ENCODE results near the gene SLC35D1. TPM values are rescaled to one million over a fixed set of nuclear protein-coding genes. Genes with fewer than 3 reads are reported as not detected.

Gene SLC35D1
- total and polyA plus RNA-seq, 2 of the 8 experiments (the other 6 are each of a cell fraction or from before 2014, with no cell fraction given) = 1.2 to 2.7 TPM

- no peak overlapping the region for H2BK12ac ChIP-seq (ENCODE audit: low read depth, low read length)
- no peak overlapping the region for H3K4me2 ChIP-seq (ENCODE audit: insufficient read depth in 1 of 2, low read depth in 2 of 2, low read length in 2 of 2)
- no peak overlapping the region for H2BK120ac ChIP-seq (replicated peaks; ENCODE audit: low read depth, low read length)
- no peak overlapping the region for H2AK5ac ChIP-seq (ENCODE audit: low read depth, low read length)
- no peaks in the 10 kb centered on the region for H3K79me1 ChIP-seq (ENCODE audit: low read depth, low read length)
- no peak overlapping the region for H3K14ac ChIP-seq (ENCODE audit: insufficient read length)
- no peak overlapping the region for H4K5ac ChIP-seq (ENCODE audit: insufficient read length, low read depth, low read length)
- H3K27me3 ChIP-seq (replicated peaks in 1 of 4; ENCODE audit: control insufficient read depth in 3 of 4, extremely low read depth in 1 of 4, insufficient read depth in 3 of 4, low read length in 3 of 4) = no peaks in the 10 kb centered on the region
- H4K91ac ChIP-seq (replicated peaks; ENCODE audit: insufficient read length, low read length) = no peak overlapping the region
- H3K9ac ChIP-seq (replicated peaks in 1 of 4; ENCODE audit: extremely low read depth in 1 of 4, low read depth in 3 of 4, low read length in 3 of 4) = no peak overlapping the region
- H3K27ac ChIP-seq (ENCODE audit: low read depth, low read length) = no peak overlapping the region
- H2BK15ac ChIP-seq (ENCODE audit: low read length) = no peak overlapping the region
- no peak overlapping the region for H3K4me3 ChIP-seq (ENCODE audit: extremely low read depth in 1 of 4, insufficient read depth in 2 of 4, low read depth in 3 of 4, low read length in 4 of 4)
- H3K4ac ChIP-seq (replicated peaks; ENCODE audit: insufficient read length, low read depth, low read length) = no peak overlapping the region
- TF ChIP-seq MAFK (IDR thresholded peaks at IDR 0.05; ENCODE audit: low read depth, low read length) (no peak), GTF2F1 (IDR thresholded peaks at IDR 0.05; ENCODE audit: borderline replicate concordance, low read depth, low read length) (no peak), SUZ12 (IDR thresholded peaks at IDR 0.05; ENCODE audit: low read length) (no peak), POLR2A (IDR thresholded peaks at IDR 0.05; ENCODE audit: control extremely low read depth in 1 of 2, low read depth in 2 of 2, low read length in 2 of 2) (no peak), RNF2 (IDR thresholded peaks at IDR 0.05; ENCODE audit: borderline replicate concordance, low read depth, low read length, missing control alignments, poor library complexity, severe bottlenecking) (no peak), HDAC6 (IDR thresholded peaks at IDR 0.05; ENCODE audit: low read depth, low read length) (no peak), KDM4A (IDR thresholded peaks at IDR 0.05; ENCODE audit: low read depth, low read length, severe bottlenecking) (no peak), SP4 (IDR thresholded peaks at IDR 0.05; ENCODE audit: low read length) (no peak), TCF12 (IDR thresholded peaks at IDR 0.05; ENCODE audit: low read depth, low read length) (no peak), HDAC2 (IDR thresholded peaks at IDR 0.05; ENCODE audit: borderline replicate concordance in 1 of 2, low read depth in 2 of 2, low read length in 2 of 2) (no peak), POLR2AphosphoS5 (IDR thresholded peaks at IDR 0.05; ENCODE audit: low read depth, low read length) (no peak)
- no peak overlapping the region for H4K8ac ChIP-seq (ENCODE audit: extremely low read depth, insufficient read depth, low read length)
- no peaks in the 10 kb centered on the region for H3K23me2 ChIP-seq (ENCODE audit: low read depth, low read length)
- no peaks in the 10 kb centered on the region for H3K79me2 ChIP-seq (ENCODE audit: control insufficient read depth in 1 of 2, insufficient read depth in 2 of 2, low read length in 2 of 2)
- H2BK5ac ChIP-seq (ENCODE audit: low read depth, low read length) = no peak overlapping the region
- no peak overlapping the region for H2BK20ac ChIP-seq (ENCODE audit: low read length)
- H3K36me3 ChIP-seq (ENCODE audit: control insufficient read depth in 2 of 4, insufficient read depth in 4 of 4, low read length in 3 of 4) = peaks cover 6 to 64% (median 18%) of the 10 kb centered on the region in 4 experiments
- FAIRE-seq (no peak), DNase-seq (ENCODE audit: low read depth in 1 of 2, low spot score in 2 of 2) (no peak)
- ChIA-PET POLR2A (ENCODE audit: partially characterized antibody) (no interaction called here), CTCF (ENCODE audit: partially characterized antibody) (interaction anchor here (2.2 kb wide), 1 partner anchor 18 kb away, joined by 7 read pairs; no protein-coding TSS in a partner anchor)
- no peaks in the 10 kb centered on the region for H3K4me1 ChIP-seq (replicated peaks in 1 of 4; ENCODE audit: control insufficient read depth in 3 of 4, insufficient read depth in 4 of 4, low read length in 3 of 4)
- no peak overlapping the region for H3K18ac ChIP-seq (ENCODE audit: extremely low read depth, low read length)
- H3K9me3 ChIP-seq (ENCODE audit: insufficient read depth in 2 of 2, low read depth in 1 of 2, low read length in 1 of 2) = no peaks in the 10 kb centered on the region
- H3K56ac ChIP-seq (replicated peaks; ENCODE audit: insufficient read length, low read depth, low read length) = no peak overlapping the region
- no peak overlapping the region for H2AFZ ChIP-seq (ENCODE audit: low read length)
- H3K23ac ChIP-seq (ENCODE audit: insufficient read length) = no peak overlapping the region
- H4K20me1 ChIP-seq (replicated peaks in 1 of 2; ENCODE audit: control insufficient read depth in 1 of 2, insufficient read depth in 2 of 2, low read length in 2 of 2) = peaks cover 0 to 4% of the 10 kb centered on the region in 2 experiments
These were observed 75.7 kb downstream of the SLC35D1 start for GRCh38 chr1:66978201-66978600.
